ENCODE measurements around the gene MARK2. TPM values are rescaled to one million over a fixed set of nuclear protein-coding genes. Genes with fewer than 3 reads are reported as not detected.

Gene MARK2
- total RNA-seq, 6 experiments from 2014 or later = 26.4 to 29.9 (median 27.9) TPM

- no peak for TF ChIP-seq CTCF (IDR thresholded peaks at IDR 0.05)
- no peak overlapping the region for H3K27ac Mint-ChIP-seq
- H3K4me3 Mint-ChIP-seq = no peak overlapping the region
- H3K9me3 Mint-ChIP-seq = no peaks in the 10 kb centered on the region
- H3K4me1 Mint-ChIP-seq (ENCODE audit: low read depth) = peaks cover 7% of the 10 kb centered on the region
- DNase-seq = no peak
- H3K36me3 Mint-ChIP-seq (ENCODE audit: low read depth) = peaks cover 4% of the 10 kb centered on the region; the same call in 1 of the 2 replicates
- no peaks in the 10 kb centered on the region for H3K27me3 Mint-ChIP-seq (ENCODE audit: insufficient read depth)
These were observed 119.1 kb downstream of the MARK2 start for GRCh38 chr11:63958008-63958407.

Other genes starting within 250 kb of the MARK2 start
- gene PLAAT3, start 224.7 kb upstream of the MARK2 start, total RNA-seq (2021; fragmentation: NEBNext Ultra II Directional; extraction: Animal tissue kit (Norgen Biotek cat#: 25700)) = 10 to 100 TPM in 1 of 6 experiments, 1 to 10 TPM in 5; 8.0 to 11.2 (median 8.6) TPM
- gene ATL3, start 167.7 kb upstream of the MARK2 start, total RNA-seq (2021; fragmentation: NEBNext Ultra II Directional; extraction: Animal tissue kit (Norgen Biotek cat#: 25700)) = 100 to 1,000 TPM in 5 of 6 experiments, 10 to 100 TPM in 1; 96.9 to 116 (median 109) TPM
- gene RTN3, start 157.6 kb upstream of the MARK2 start, total RNA-seq (2021; fragmentation: NEBNext Ultra II Directional; extraction: Animal tissue kit (Norgen Biotek cat#: 25700)) = 100 to 1,000 TPM; 114 to 144 (median 133) TPM
- gene ZFTA, start 70.3 kb upstream of the MARK2 start, total RNA-seq (2021; fragmentation: NEBNext Ultra II Directional; extraction: Animal tissue kit (Norgen Biotek cat#: 25700)) = 10 to 100 TPM; 18.4 to 21.0 (median 19.5) TPM
- gene SPINDOC, start 25.7 kb upstream of the MARK2 start, total RNA-seq (2021; fragmentation: NEBNext Ultra II Directional; extraction: Animal tissue kit (Norgen Biotek cat#: 25700)) = 10 to 100 TPM; 24.7 to 31.7 (median 29.5) TPM
- gene RCOR2, start 78.1 kb downstream of the MARK2 start, total RNA-seq (2021; fragmentation: NEBNext Ultra II Directional; extraction: Animal tissue kit (Norgen Biotek cat#: 25700)) = under 1 TPM; 0.34 to 0.72 (median 0.41) TPM
- 10 to 100 TPM; 15.7 to 19.3 (median 17.6) TPM for gene NAA40, start 99.9 kb downstream of the MARK2 start, total RNA-seq (2021; fragmentation: NEBNext Ultra II Directional; extraction: Animal tissue kit (Norgen Biotek cat#: 25700))
- 100 to 1,000 TPM; 422 to 571 (median 505) TPM for gene COX8A, start 135.5 kb downstream of the MARK2 start, total RNA-seq (2021; fragmentation: NEBNext Ultra II Directional; extraction: Animal tissue kit (Norgen Biotek cat#: 25700))
- gene OTUB1, start 147.3 kb downstream of the MARK2 start, total RNA-seq (2021; fragmentation: NEBNext Ultra II Directional; extraction: Animal tissue kit (Norgen Biotek cat#: 25700)) = 10 to 100 TPM; 84.4 to 98.2 (median 90.9) TPM
- gene FLRT1, start 196.8 kb downstream of the MARK2 start, total RNA-seq (2021; fragmentation: NEBNext Ultra II Directional; extraction: Animal tissue kit (Norgen Biotek cat#: 25700)) = under 1 TPM in 5 of 6 experiments, not detected in 1; 0.07 to 0.38 (median 0.30) TPM